Neuronal stem cell (in vitro differentiated cells): ENCODE data around the gene BNC1.

Experiments
- DNase-seq: peaks from one replicate; pipeline ENCODE4 v3.0.0-alpha.2; 2013; ENCODE audit warnings: low spot score
- H2AFZ ChIP-seq: one replicate; pipeline ENCODE4 v1.6.1; 2013; ENCODE audit warnings: mild to moderate bottlenecking, low read length, inconsistent platforms
- H2AK5ac ChIP-seq: 2 replicates; pipeline ENCODE4 v1.6.1; 2013; ENCODE audit warnings: low read depth, mild to moderate bottlenecking, inconsistent platforms, low read length, moderate library complexity, mixed read lengths
- H2BK120ac ChIP-seq: 2 replicates; pipeline ENCODE4 v1.6.1; 2013; ENCODE audit warnings: low read depth, mild to moderate bottlenecking, inconsistent platforms, low read length, moderate library complexity, mixed read lengths
- H2BK12ac ChIP-seq: one replicate; pipeline ENCODE4 v1.6.1; 2013; ENCODE audit warnings: low read length, inconsistent platforms
- H2BK15ac ChIP-seq: 2 replicates; pipeline ENCODE4 v1.6.1; 2013; ENCODE audit warnings: mild to moderate bottlenecking, low read length, inconsistent platforms, mixed read lengths
- H2BK5ac ChIP-seq: one replicate; pipeline ENCODE4 v1.6.1; 2013; ENCODE audit warnings: inconsistent platforms, mild to moderate bottlenecking, low read length, moderate library complexity
- H3K14ac ChIP-seq: one replicate; pipeline ENCODE4 v1.6.1; 2013; ENCODE audit warnings: low read length, inconsistent platforms
- H3K18ac ChIP-seq: 2 replicates; pipeline ENCODE4 v1.6.1; 2013; ENCODE audit warnings: low read length, inconsistent platforms
- H3K23ac ChIP-seq: 2 replicates; pipeline ENCODE4 v1.6.1; 2013; ENCODE audit warnings: low read depth, mild to moderate bottlenecking, mixed read lengths, low read length, inconsistent platforms; ENCODE audit not compliant: poor library complexity
- H3K27ac ChIP-seq: replicated peaks from 3 replicates; pipeline ENCODE4 v1.5.1; 2013; ENCODE audit warnings: low read length, inconsistent platforms
- H3K27me3 ChIP-seq, 3 experiments: 2 replicates each; pipeline ENCODE4 v1.6.1; 2013; ENCODE audit warnings: low read length in 3 of 3, mild to moderate bottlenecking in 2 of 3, inconsistent platforms in 1 of 3, low read depth in 1 of 3, mixed read lengths in 1 of 3, moderate library complexity in 1 of 3; ENCODE audit not compliant: control insufficient read depth in 3 of 3, insufficient read depth in 3 of 3
- H3K36me3 ChIP-seq, 2 donors: replicated peaks in 1 of 2; 2 replicates each; pipeline ENCODE4 v1.6.1; 2013; ENCODE audit warnings: low read length in 2 of 2; ENCODE audit not compliant: control insufficient read depth in 2 of 2, insufficient read depth in 2 of 2
- H3K4ac ChIP-seq: 2 replicates; pipeline ENCODE4 v1.6.1; 2013; ENCODE audit warnings: inconsistent platforms, mild to moderate bottlenecking, low read length, moderate library complexity
- H3K4me1 ChIP-seq, 2 donors: 1 replicate in 1 of 2; 2 replicates in 1 of 2; pipeline ENCODE4 v1.6.1; 2013; ENCODE audit warnings: low read length in 2 of 2, low read depth in 1 of 2; ENCODE audit not compliant: control insufficient read depth in 2 of 2, insufficient read depth in 1 of 2
- H3K4me2 ChIP-seq: one replicate; pipeline ENCODE4 v1.6.1; 2013; ENCODE audit warnings: mild to moderate bottlenecking, low read length, inconsistent platforms; ENCODE audit not compliant: insufficient read depth, poor library complexity, severe bottlenecking
- H3K4me3 ChIP-seq, 2 donors: 2 replicates each; pipeline ENCODE4 v1.5.1; 2013; ENCODE audit warnings: low read length in 2 of 2, mild to moderate bottlenecking in 2 of 2, inconsistent platforms in 1 of 2, moderate library complexity in 1 of 2
- H3K79me1 ChIP-seq: one replicate; pipeline ENCODE4 v1.6.1; 2013; ENCODE audit warnings: low read depth, mild to moderate bottlenecking, inconsistent platforms, low read length, moderate library complexity
- H3K9ac ChIP-seq: one replicate; pipeline ENCODE4 v1.6.1; 2013; ENCODE audit warnings: mild to moderate bottlenecking, low read depth, low read length, inconsistent platforms; ENCODE audit not compliant: poor library complexity
- H3K9me3 ChIP-seq, 2 donors: replicated peaks in 1 of 2; 2 replicates each; pipeline versions ENCODE3 to v1.6.1; 2013; ENCODE audit warnings: low read length in 2 of 2, mild to moderate bottlenecking in 2 of 2, inconsistent platforms in 1 of 2, low read depth in 1 of 2, mixed read lengths in 1 of 2, moderate library complexity in 1 of 2; ENCODE audit not compliant: control insufficient read depth in 2 of 2, insufficient read depth in 1 of 2
- H4K8ac ChIP-seq: one replicate; pipeline ENCODE4 v1.6.1; 2013; ENCODE audit warnings: low read depth, mild to moderate bottlenecking, inconsistent platforms, low read length, moderate library complexity
- H4K91ac ChIP-seq: one replicate; pipeline ENCODE4 v1.6.1; 2013; ENCODE audit warnings: low read length, low read depth, mild to moderate bottlenecking, inconsistent platforms; ENCODE audit not compliant: poor library complexity
- WGBS, 2 donors: extraction: QIAGEN DNeasy Blood & Tissue Kit; methylation state at CpG; one replicate each; pipeline ENCODE4 v1.1.7; 2013; ENCODE audit warnings: missing lambda C conversion rate in 2 of 2, mixed read lengths in 1 of 2; ENCODE audit not compliant: insufficient read length in 2 of 2, insufficient replicate concordance in 1 of 2; ENCODE audit errors: extremely low coverage in 2 of 2; 5-methylcytosine and 5-hydroxymethylcytosine counted together

BNC1 gene

DNA sequence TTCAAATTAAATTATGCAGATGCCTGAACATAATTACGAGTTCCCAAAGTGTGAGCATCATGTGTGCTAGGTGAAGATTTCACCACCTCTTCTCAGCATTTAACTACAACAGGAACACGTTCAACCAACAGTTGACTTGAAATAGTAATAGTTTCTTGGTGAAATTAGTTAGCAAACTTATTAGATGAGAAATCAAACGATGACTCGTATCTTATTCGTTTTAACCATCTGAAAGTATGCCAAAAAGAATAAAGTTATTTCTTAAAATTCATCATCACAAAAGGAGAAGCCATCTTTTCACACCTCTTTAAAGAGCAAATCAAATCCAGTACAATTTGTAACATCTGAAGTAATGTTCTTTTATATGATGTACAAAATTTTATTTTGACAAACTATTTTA lies 2.3 kb downstream of the BNC1 start:
- no peak overlapping the region for H3K14ac ChIP-seq
- peaks cover 2 to 3% of the 10 kb centered on the region in 2 donors for H3K9me3 ChIP-seq
- peaks cover 32 to 85% (median 45%) of the 10 kb centered on the region in 3 experiments for H3K27me3 ChIP-seq
- no peak overlapping the region for H3K4ac ChIP-seq
- H3K18ac ChIP-seq, result no peak overlapping the region
- no peak overlapping the region for H3K27ac ChIP-seq
- no peak overlapping the region for H3K23ac ChIP-seq
- H2BK12ac ChIP-seq, result no peak overlapping the region
- no peaks in the 10 kb centered on the region for H3K79me1 ChIP-seq
- DNase-seq, result no peak
- no peak overlapping the region for H4K8ac ChIP-seq
- H4K91ac ChIP-seq, result no peak overlapping the region
- H3K4me3 ChIP-seq, result no peak overlapping the region
- no peak overlapping the region for H2BK15ac ChIP-seq
- H3K4me1 ChIP-seq, result peaks cover 4% of the 10 kb centered on the region in 2 donors
- WGBS, 2 donors, result no CpG with 5 or more reads among the region's 5 CpGs
- H2AFZ ChIP-seq, result no peak overlapping the region
- no peak overlapping the region for H2BK120ac ChIP-seq
- H3K4me2 ChIP-seq, result no peak overlapping the region
- H3K9ac ChIP-seq, result no peak overlapping the region
- H3K36me3 ChIP-seq, result no peaks in the 10 kb centered on the region
- no peak overlapping the region for H2BK5ac ChIP-seq
- no peak overlapping the region for H2AK5ac ChIP-seq

DNA sequence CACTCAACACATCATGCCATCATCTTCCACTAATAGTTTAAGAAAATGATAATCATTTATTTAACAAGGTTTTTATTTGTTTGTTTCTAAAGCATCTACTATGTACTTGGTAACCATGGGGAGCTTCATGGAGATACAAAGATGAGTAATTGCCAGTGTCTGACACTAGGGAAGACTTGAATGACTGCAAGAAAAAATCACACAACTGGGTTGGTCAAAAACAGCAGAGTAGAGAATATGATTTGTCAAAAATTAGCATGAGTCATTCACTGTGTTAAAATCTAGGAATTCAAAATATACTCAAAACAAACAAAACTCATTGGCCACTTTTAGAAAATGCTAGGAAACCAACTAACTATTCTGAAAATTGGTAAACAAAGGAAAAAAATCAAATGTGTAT lies 6.3 kb downstream of the BNC1 start:
- Histone ChIP-seq H2AFZ (no peak overlapping the region), H2BK12ac (no peak overlapping the region), H3K9ac (no peak overlapping the region), H3K14ac (no peak overlapping the region), H2BK5ac (no peak overlapping the region), H2BK15ac (no peak overlapping the region), H3K4ac (no peak overlapping the region), H3K27ac (no peak overlapping the region), H2BK120ac (no peak overlapping the region), H3K9me3 (no peaks in the 10 kb centered on the region), H3K23ac (no peak overlapping the region), H3K18ac (no peak overlapping the region), H4K91ac (no peak overlapping the region), H3K4me3 (no peak overlapping the region), H3K4me2 (no peak overlapping the region), H3K27me3 (peaks cover 3 to 48% (median 11%) of the 10 kb centered on the region in 3 experiments), H3K79me1 (no peaks in the 10 kb centered on the region), H4K8ac (no peak overlapping the region), H3K4me1 (peaks cover 3 to 4% of the 10 kb centered on the region in 2 donors), H2AK5ac (no peak overlapping the region), H3K36me3 (no peaks in the 10 kb centered on the region)
- no peak for DNase-seq

DNA sequence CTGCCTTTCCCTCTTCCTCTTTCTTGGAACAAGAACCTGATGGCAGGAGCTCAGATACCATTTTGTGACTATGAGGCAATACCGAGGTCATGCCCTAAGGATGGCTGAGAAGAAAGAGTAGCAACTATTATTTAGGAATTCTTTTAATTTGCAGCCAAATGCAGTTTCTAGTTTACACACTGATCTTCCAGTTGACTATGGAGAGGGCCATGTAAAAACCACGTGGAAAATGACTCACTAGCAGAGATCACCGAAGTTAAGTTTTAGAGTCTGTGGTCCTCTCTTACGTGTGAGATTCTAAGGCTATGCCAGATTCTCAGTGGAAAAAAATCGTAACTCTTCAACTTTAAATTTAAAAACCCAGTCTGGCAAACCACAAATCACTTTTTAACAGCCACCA lies 7.8 kb downstream of the BNC1 start:
- Histone ChIP-seq H4K8ac (no peak overlapping the region), H3K9me3 (no peaks in the 10 kb centered on the region), H3K4me3 (no peak overlapping the region), H3K79me1 (no peaks in the 10 kb centered on the region), H3K27ac (no peak overlapping the region), H3K27me3 (peaks cover 0 to 32% (median 3%) of the 10 kb centered on the region in 3 experiments), H3K9ac (no peak overlapping the region), H2BK12ac (no peak overlapping the region), H2BK15ac (no peak overlapping the region), H3K23ac (no peak overlapping the region), H3K4ac (no peak overlapping the region), H3K4me2 (no peak overlapping the region), H3K4me1 (no peaks in the 10 kb centered on the region), H2AFZ (no peak overlapping the region), H2BK120ac (no peak overlapping the region), H3K36me3 (no peaks in the 10 kb centered on the region), H2AK5ac (no peak overlapping the region), H2BK5ac (no peak overlapping the region), H3K14ac (no peak overlapping the region), H4K91ac (no peak overlapping the region), H3K18ac (no peak overlapping the region)
- no peak for DNase-seq
- no CpG with 5 or more reads among the region's 5 CpGs for WGBS, 2 donors

DNA sequence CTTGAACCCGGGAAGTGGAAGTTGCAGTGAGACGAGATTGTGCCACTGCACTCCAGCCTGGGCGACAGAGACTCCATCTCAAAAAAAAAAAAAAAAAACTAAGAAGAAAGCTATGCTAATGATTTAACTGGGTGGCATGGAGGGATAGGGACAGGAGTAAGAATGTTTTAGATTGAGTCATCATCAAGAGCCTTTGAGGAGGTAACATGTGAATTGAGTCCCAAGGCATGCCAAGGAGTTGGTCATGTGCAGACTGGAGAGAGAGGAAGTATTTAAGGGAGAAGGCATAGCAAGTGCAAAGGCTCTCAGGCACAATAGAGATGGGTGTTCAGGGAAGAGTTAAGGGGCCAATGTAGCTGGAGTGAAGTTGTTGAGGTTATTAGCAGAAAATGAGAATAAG lies 9.1 kb downstream of the BNC1 start:
- Histone ChIP-seq H4K8ac (no peak overlapping the region), H3K14ac (no peak overlapping the region), H2AFZ (no peak overlapping the region), H3K4me3 (no peak overlapping the region), H3K18ac (no peak overlapping the region), H3K4ac (no peak overlapping the region), H3K27me3 (peaks cover 0 to 20% (median 0%) of the 10 kb centered on the region in 3 experiments), H3K27ac (no peak overlapping the region), H2BK15ac (no peak overlapping the region), H3K36me3 (no peaks in the 10 kb centered on the region), H3K4me1 (no peaks in the 10 kb centered on the region), H2BK5ac (no peak overlapping the region), H4K91ac (no peak overlapping the region), H3K9me3 (no peaks in the 10 kb centered on the region), H2BK120ac (no peak overlapping the region), H3K79me1 (no peaks in the 10 kb centered on the region), H2BK12ac (no peak overlapping the region), H3K23ac (no peak overlapping the region), H3K9ac (no peak overlapping the region), H2AK5ac (no peak overlapping the region), H3K4me2 (no peak overlapping the region)
- no CpG with 5 or more reads among the region's 3 CpGs for WGBS, 2 donors
- DNase-seq, result no peak
